Activated CD4-positive, alpha-beta T cell treated with anti-CD3 and anti-CD28 coated beads for 36 hours (primary cell): ENCODE measurements around the gene TSPAN33. TPM values are rescaled to one million over a fixed set of nuclear protein-coding genes. Genes with fewer than 3 reads are reported as not detected.

ENCODE experiments used
- ATAC-seq: fragments of 200-7000 bp; cut with Tn5 transposase; one replicate; pipeline ENCODE4 v1.10.0; 2021; ENCODE audit warnings: mild to moderate bottlenecking, moderate library complexity
- CTCF ChIA-PET: fragments of 350-600 bp; sonication (Branson Sonifier 250); formaldehyde crosslinking; loops from one replicate; lab custom pipeline; 2021; ENCODE audit warnings: antibody characterized with exemption; lab: Charles Lee
- POLR2A ChIA-PET: fragments of 350-600 bp; sonication (Branson Sonifier 250); formaldehyde crosslinking; loops from one replicate; lab custom pipeline; 2021; ENCODE audit warnings: antibody characterized with exemption, inconsistent platforms; lab: Charles Lee
- DNase-seq: peaks from one replicate; pipeline ENCODE4 v3.0.0-alpha.2; 2020
- H3K27ac Mint-ChIP-seq: one replicate; pipeline ENCODE4 v1.8.0; 2021; ENCODE audit warnings: mixed read lengths
- H3K27me3 Mint-ChIP-seq: one replicate; pipeline ENCODE4 v1.8.0; 2021; ENCODE audit warnings: mixed read lengths
- H3K36me3 Mint-ChIP-seq: one replicate; pipeline ENCODE4 v1.8.0; 2021; ENCODE audit warnings: low read depth, mixed read lengths
- H3K4me1 Mint-ChIP-seq: one replicate; pipeline ENCODE4 v1.8.0; 2021; ENCODE audit warnings: mixed read lengths
- H3K4me3 Mint-ChIP-seq: one replicate; pipeline ENCODE4 v1.8.0; 2021; ENCODE audit warnings: mild to moderate bottlenecking, moderate library complexity, mixed read lengths
- H3K9me3 Mint-ChIP-seq: one replicate; pipeline ENCODE4 v1.8.0; 2021; ENCODE audit warnings: low read depth, mixed read lengths
- intact Hi-C, 2 experiments: fragments of 100-400 bp; cut with DNase I in 1 of 2; cut with micrococcal nuclease in 1 of 2; formaldehyde crosslinking; loops; one replicate each; pipeline versions ENCODE4 v1.14.2 to v1.15.1; 2022 to 2024; cut with DNase I, micrococcal nuclease
- total RNA-seq, 2 experiments: library from RNA; stranded (reverse); gene quantifications; one replicate each; pipeline ENCODE4 v1.2.3, GENCODE V29; 2021

Gene TSPAN33
- total RNA-seq, 2 experiments from 2014 or later: 6.5 to 7.5 TPM

DNA sequence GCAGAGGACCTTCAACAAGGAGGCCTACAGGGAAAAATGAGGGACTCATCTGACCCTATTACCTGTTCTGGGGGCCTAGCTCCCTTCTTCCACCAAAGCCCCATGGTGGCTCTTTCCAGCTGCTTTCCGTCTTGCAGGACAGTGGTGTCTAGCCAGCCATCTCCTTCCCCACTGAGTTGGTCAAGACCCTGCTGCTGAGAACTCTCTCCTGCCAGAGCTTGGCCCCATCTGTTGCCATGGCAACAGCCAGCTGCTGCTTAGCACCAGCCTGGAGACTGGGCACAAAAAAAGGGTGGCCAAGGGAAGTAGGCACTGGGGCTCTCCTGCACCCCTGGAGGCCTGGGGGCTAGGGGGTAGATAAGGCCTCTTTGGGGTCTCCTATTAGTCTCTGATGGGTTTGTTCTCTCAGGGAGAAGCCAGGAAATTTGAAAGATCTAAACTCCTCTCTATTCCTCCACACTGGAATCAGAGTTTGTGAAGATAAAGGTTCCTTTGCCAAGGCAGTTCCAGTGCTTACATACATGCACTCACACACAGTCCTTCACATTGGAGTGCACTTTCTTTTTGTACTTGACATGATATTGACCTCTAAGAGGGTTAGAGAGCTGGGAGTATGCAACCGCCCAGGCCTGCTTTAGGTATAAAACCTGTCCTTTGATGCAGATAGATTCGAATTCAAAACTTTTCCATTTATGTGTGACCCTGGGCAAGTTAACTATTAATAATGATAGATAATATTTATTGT lies 15.8 kb downstream of the TSPAN33 start:
- intact Hi-C loops: no loop called here
- Mint-ChIP-seq H3K27me3 (no peaks in the 10 kb centered on the region), H3K9me3 (no peaks in the 10 kb centered on the region), H3K36me3 (no peaks in the 10 kb centered on the region), H3K4me1 (no peaks in the 10 kb centered on the region), H3K4me3 (no peak overlapping the region), H3K27ac (no peak overlapping the region)
- ChIA-PET CTCF (interaction anchor here (0.6 to 1.4 kb wide), 2 partner anchors 51 to 136 kb away, joined by 3 to 4 read pairs; no protein-coding TSS in a partner anchor), POLR2A (no interaction called here)
- no peak for ATAC-seq
- DNase-seq: no peak

DNA sequence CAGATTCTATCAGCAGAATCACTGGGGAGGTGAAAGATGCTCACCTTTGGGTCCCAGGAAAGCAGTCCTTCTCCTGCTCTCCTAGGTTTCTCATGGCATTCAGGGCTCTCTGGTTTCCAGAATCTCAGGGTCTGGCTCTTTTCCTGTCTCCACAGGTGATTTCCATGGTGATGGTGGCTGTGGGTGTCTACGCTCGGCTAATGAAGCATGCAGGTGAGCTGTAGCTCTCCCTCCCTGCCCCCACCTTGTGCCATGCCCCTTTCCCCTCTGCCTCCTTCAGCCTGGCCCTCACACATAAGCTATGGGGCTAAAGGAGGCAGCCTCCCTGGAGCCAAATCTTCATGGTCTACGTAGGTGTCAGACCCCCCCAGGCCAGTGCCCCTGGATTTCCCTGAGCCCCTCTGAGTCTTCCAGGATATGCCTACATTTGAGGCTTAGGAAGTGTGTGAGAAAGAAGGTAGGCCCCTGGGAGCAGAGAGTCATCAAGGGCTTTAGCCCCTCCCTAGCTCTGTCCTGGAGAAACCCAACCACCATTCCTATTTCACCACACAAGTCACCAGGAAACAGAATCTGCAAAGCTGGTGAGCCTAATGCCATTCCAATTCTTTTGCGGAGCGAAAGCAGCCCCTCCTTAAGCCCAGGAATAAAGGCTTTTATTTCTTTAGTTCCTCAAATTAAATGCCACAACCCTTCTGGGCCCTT lies 17.2 kb downstream of the TSPAN33 start:
- ATAC-seq (no peak), DNase-seq (no peak)
- Mint-ChIP-seq H3K36me3 (no peaks in the 10 kb centered on the region), H3K9me3 (no peaks in the 10 kb centered on the region), H3K27ac (no peak overlapping the region), H3K4me1 (no peaks in the 10 kb centered on the region), H3K4me3 (no peak overlapping the region), H3K27me3 (no peaks in the 10 kb centered on the region)
- intact Hi-C loops: no loop called here
- CTCF ChIA-PET: interaction anchor here (0.7 to 3.3 kb wide), 3 partner anchors 47 to 123 kb away, joined by 3 to 58 read pairs (median 4); no protein-coding TSS in a partner anchor
- POLR2A ChIA-PET: no interaction called here

DNA sequence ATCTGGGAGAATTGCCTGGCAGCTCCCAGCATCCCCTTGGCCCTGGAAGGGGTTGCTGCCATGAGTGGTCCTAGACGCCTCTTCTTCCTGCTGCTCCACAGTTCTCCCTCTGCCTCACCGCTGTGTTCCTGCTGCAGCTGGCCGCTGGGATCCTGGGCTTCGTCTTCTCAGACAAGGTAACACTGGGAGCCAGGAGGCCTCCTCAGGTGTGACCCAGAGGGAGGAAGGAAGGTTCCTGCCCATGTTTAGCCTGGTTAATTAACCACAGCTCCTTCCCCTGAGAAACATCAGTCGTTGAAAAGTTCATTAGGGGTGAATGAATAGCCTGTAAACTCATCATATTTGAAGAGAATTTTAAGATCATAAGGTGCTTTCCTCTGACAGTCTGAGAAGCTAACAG lies 18.2 kb downstream of the TSPAN33 start:
- DNase-seq: no peak
- ChIA-PET POLR2A (no interaction called here), CTCF (interaction anchor here (0.7 to 3.3 kb wide), 9 partner anchors 16 to 301 kb away, joined by 3 to 58 read pairs (median 6); partner anchors contain the start of gene TSPAN33)
- Mint-ChIP-seq H3K27me3 (no peaks in the 10 kb centered on the region), H3K4me1 (no peaks in the 10 kb centered on the region), H3K27ac (no peak overlapping the region), H3K9me3 (no peaks in the 10 kb centered on the region), H3K4me3 (no peak overlapping the region), H3K36me3 (no peaks in the 10 kb centered on the region)
- no peak for ATAC-seq
- intact Hi-C loops: no loop called here

DNA sequence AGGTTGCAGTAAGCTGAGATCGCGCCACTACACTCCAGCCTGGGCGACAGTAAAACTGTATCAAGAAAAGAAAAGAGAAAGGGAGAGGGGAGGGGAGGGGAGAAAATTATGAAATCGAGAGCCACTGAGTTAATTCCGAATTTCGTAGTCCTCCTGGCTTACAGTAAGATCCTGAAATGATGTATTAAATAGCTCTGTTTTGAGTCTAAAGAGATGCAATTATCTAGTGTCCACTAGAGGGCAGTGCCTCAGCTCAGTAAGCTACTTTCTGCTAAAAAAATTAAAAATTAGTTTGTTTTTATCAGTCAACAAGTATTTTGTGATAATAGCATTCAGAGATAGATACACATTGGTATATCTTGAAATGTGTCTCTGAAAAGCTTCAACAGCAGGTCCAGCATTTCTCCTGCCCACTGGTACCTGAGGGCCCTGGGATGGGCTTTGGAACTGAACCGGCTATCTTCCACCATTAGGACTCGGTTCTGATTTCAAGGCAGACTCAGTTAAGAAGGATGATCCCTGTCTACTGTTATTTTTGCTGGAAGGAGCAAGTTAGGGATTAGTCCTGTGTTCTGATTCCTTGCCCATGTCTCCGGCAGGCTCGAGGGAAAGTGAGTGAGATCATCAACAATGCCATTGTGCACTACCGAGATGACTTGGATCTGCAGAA lies 19.5 kb downstream of the TSPAN33 start:
- DNase-seq (no peak), ATAC-seq (peak; percentile 72)
- Mint-ChIP-seq H3K36me3 (no peaks in the 10 kb centered on the region), H3K27ac (no peak overlapping the region), H3K27me3 (peaks cover 2% of the 10 kb centered on the region), H3K9me3 (no peaks in the 10 kb centered on the region), H3K4me1 (peaks cover 6% of the 10 kb centered on the region), H3K4me3 (no peak overlapping the region)
- ChIA-PET POLR2A (interaction anchor here (0.6 to 0.9 kb wide), 2 partner anchors 54 to 245 kb away, joined by 3 read pairs; no protein-coding TSS in a partner anchor), CTCF (interaction anchor here (0.5 to 3.3 kb wide), 56 partner anchors 8 to 845 kb away, joined by 3 to 58 read pairs (median 5); partner anchors contain the start of genes AHCYL2, SMO and TSPAN33)
- intact Hi-C loops: loop anchor here (1.0 to 2.0 kb wide), 2 partner anchors 46 to 107 kb away; no protein-coding TSS in a partner anchor

DNA sequence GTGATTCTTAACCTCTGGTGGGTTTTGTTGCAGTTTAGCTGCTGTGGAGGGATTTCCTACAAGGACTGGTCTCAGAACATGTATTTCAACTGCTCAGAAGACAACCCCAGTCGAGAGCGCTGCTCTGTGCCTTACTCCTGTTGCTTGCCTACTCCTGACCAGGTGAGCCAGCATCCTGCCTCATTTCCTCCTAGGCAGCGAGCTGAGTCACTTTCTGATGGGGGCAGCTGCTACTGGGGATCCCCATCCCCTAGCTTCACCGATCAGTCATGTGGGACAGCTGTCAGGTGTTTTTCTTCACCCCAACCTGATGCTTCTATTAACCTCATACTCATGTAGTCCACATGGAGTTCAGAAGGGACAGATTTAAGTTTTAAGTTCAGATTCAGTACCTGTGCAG lies 22.2 kb downstream of the TSPAN33 start:
- Mint-ChIP-seq H3K4me1 (peaks cover 15% of the 10 kb centered on the region), H3K27me3 (peaks cover 2% of the 10 kb centered on the region), H3K4me3 (no peak overlapping the region), H3K36me3 (no peaks in the 10 kb centered on the region), H3K9me3 (no peaks in the 10 kb centered on the region), H3K27ac (no peak overlapping the region)
- POLR2A ChIA-PET: no interaction called here
- CTCF ChIA-PET: interaction anchor here (0.6 to 2.8 kb wide), 6 partner anchors 10 to 1015 kb away, joined by 3 to 11 read pairs (median 6); no protein-coding TSS in a partner anchor
- ATAC-seq: no peak
- intact Hi-C loops: loop anchor here in 1 of 2 experiments (5.0 kb wide), 1 partner anchor 106 kb away; no protein-coding TSS in a partner anchor
- peak; percentile 41 for DNase-seq

- POLR2A ChIA-PET: no interaction called here
- H3K9me3 Mint-ChIP-seq: no peaks in the 10 kb centered on the region
- CTCF ChIA-PET: interaction anchor here (1.7 to 2.8 kb wide), 2 partner anchors 43 to 50 kb away, joined by 4 to 10 read pairs; no protein-coding TSS in a partner anchor
- H3K36me3 Mint-ChIP-seq: no peaks in the 10 kb centered on the region
- DNase-seq: no peak
- H3K27ac Mint-ChIP-seq: no peak overlapping the region
- ATAC-seq: no peak
- H3K4me3 Mint-ChIP-seq: no peak overlapping the region
- intact Hi-C loops: loop anchor here in 1 of 2 experiments (5.0 kb wide), 1 partner anchor 104 kb away; no protein-coding TSS in a partner anchor
- peaks cover 2% of the 10 kb centered on the region for H3K27me3 Mint-ChIP-seq
- peaks cover 15% of the 10 kb centered on the region for H3K4me1 Mint-ChIP-seq
Measured at GRCh38 chr7:129167817-129168216, 23.3 kb downstream of the TSPAN33 start.

- POLR2A ChIA-PET: no interaction called here
Measured at GRCh38 chr7:129168231-129169021, 23.9 kb downstream of the TSPAN33 start.

GRCh38 chr7:129169171-129169671 lies 24.7 kb downstream of the TSPAN33 start:
- Mint-ChIP-seq H3K27me3 (peaks cover 2% of the 10 kb centered on the region), H3K4me3 (peak overlapping the region; percentile 45), H3K27ac (peak overlapping the region; percentile 28), H3K36me3 (no peaks in the 10 kb centered on the region), H3K9me3 (no peaks in the 10 kb centered on the region), H3K4me1 (peaks cover 15% of the 10 kb centered on the region)
- intact Hi-C loops: loop anchor here in 1 of 2 experiments (5.0 kb wide), 1 partner anchor 103 kb away; no protein-coding TSS in a partner anchor
- ATAC-seq: peak; percentile 60
- CTCF ChIA-PET: interaction anchor here (1.0 to 1.4 kb wide), 4 partner anchors 19 to 49 kb away, joined by 3 to 7 read pairs (median 4); no protein-coding TSS in a partner anchor
- POLR2A ChIA-PET: interaction anchor here (0.6 kb wide), 1 partner anchor 148 kb away, joined by 3 read pairs; no protein-coding TSS in a partner anchor
- peak; percentile 55 for DNase-seq

More at GRCh38 chr7:129168231-129169021, 23.9 kb downstream of the TSPAN33 start:
- intact Hi-C loops: loop anchor here in 1 of 2 experiments (5.0 kb wide), 1 partner anchor 104 kb away; no protein-coding TSS in a partner anchor
- CTCF ChIA-PET: interaction anchor here (1.7 kb wide), 1 partner anchor 42 kb away, joined by 4 read pairs; no protein-coding TSS in a partner anchor
- ATAC-seq (no peak), DNase-seq (no peak)
- H3K4me1 Mint-ChIP-seq: peaks cover 15% of the 10 kb centered on the region
- H3K36me3 Mint-ChIP-seq: no peaks in the 10 kb centered on the region
- H3K4me3 Mint-ChIP-seq: no peak overlapping the region
- peaks cover 2% of the 10 kb centered on the region for H3K27me3 Mint-ChIP-seq
- H3K27ac Mint-ChIP-seq: no peak overlapping the region
- H3K9me3 Mint-ChIP-seq: no peaks in the 10 kb centered on the region

GRCh38 chr7:129169686-129170440 lies 25.4 kb downstream of the TSPAN33 start:
- no peaks in the 10 kb centered on the region for H3K36me3 Mint-ChIP-seq
- no peaks in the 10 kb centered on the region for H3K9me3 Mint-ChIP-seq
- ATAC-seq (peak; percentile 85), DNase-seq (peak; percentile 65)
- H3K27me3 Mint-ChIP-seq: peaks cover 5% of the 10 kb centered on the region
- H3K4me1 Mint-ChIP-seq: peaks cover 15% of the 10 kb centered on the region
- H3K4me3 Mint-ChIP-seq: peak overlapping the region; percentile 45
- ChIA-PET CTCF (interaction anchor here (0.7 to 1.4 kb wide), 5 partner anchors 19 to 280 kb away, joined by 3 to 7 read pairs (median 3); no protein-coding TSS in a partner anchor), POLR2A (interaction anchor here (0.6 kb wide), 1 partner anchor 148 kb away, joined by 3 read pairs; no protein-coding TSS in a partner anchor)
- intact Hi-C loops: loop anchor here in 1 of 2 experiments (5.0 kb wide), 1 partner anchor 102 kb away; no protein-coding TSS in a partner anchor
- peak overlapping the region; percentile 28 for H3K27ac Mint-ChIP-seq
